ENCODE results near the gene TTLL10. TPM values are rescaled to one million over a fixed set of nuclear protein-coding genes. Genes with fewer than 3 reads are reported as not detected.

TTLL10 gene
- total and polyA plus RNA-seq, 8 donors = 0.13 to 6.4 (median 0.46) TPM; not detected in 5

- intact Hi-C loops (cut with DNase I; ENCODE audit: low total_unique reads) = no loop called here
- H3K4me1 ChIP-seq = peaks cover 10 to 33% (median 22%) of the 10 kb centered on the region in 4 donors
- H3K9me3 ChIP-seq = no peaks in the 10 kb centered on the region
- no peak for TF ChIP-seq POLR2A (IDR thresholded peaks at IDR 0.05)
- TF ChIP-seq EP300 (IDR thresholded peaks at IDR 0.05) = no peak
- TF ChIP-seq CTCF (IDR thresholded peaks at IDR 0.05) = no peak
- TF ChIP-seq POLR2AphosphoS5 (IDR thresholded peaks at IDR 0.05) = no peak
- H3K27me3 ChIP-seq = peaks cover 7 to 57% (median 27%) of the 10 kb centered on the region in 3 donors
- 41 to 98% (median 44%) methylated on average over 6 to 45 of the region's 45 CpGs for WGBS, 5 donors
- H3K36me3 ChIP-seq = peaks cover 0 to 4% (median 2%) of the 10 kb centered on the region in 4 donors
- no peak overlapping the region for H3K27ac ChIP-seq
- DNase-seq = no peak
- H3K4me3 ChIP-seq = peak overlapping the region in 1 of 4 donors; percentile 24
Measured at GRCh38 chr1:1245817-1246576, 72.3 kb downstream of the TTLL10 start.

- Histone ChIP-seq H3K27ac (no peak within 1 kb of the TSS), H3K27me3 (peaks cover 7 to 50% (median 27%) of the 10 kb centered on the region in 3 donors), H3K9me3 (no peaks in the 10 kb centered on the region), H3K4me3 (peak within 1 kb of the TSS in 1 of 4 donors; percentile 24), H3K4me1 (peaks cover 10 to 37% (median 22%) of the 10 kb centered on the region in 4 donors), H3K36me3 (peaks cover 0 to 9% (median 4%) of the 10 kb centered on the region in 4 donors)
- no peak for TF ChIP-seq POLR2AphosphoS5 (IDR thresholded peaks at IDR 0.05)
- 0 to 7% (median 5%) methylated on average over 12 to 74 of the region's 74 CpGs for whole genome bisulfite sequencing, 5 donors
- intact Hi-C loops (cut with DNase I; ENCODE audit: low total_unique reads) = no loop called here
- peak in 1 of 2 donors; percentile 49 for DNase-seq
Measured at GRCh38 chr1:1246577-1247340, 73.1 kb downstream of the TTLL10 start, which contains the start of gene C1QTNF12. Gene C1QTNF12 (minus strand): TSS chr1:1246722. CDS start chr1:1246690, 32 bp downstream.

GRCh38 chr1:1247341-1247913, 73.7 kb downstream of the TTLL10 start:
- H3K4me3 ChIP-seq = no peak overlapping the region
- peaks cover 0 to 13% (median 11%) of the 10 kb centered on the region in 4 donors for H3K36me3 ChIP-seq
- peaks cover 10 to 37% (median 22%) of the 10 kb centered on the region in 4 donors for H3K4me1 ChIP-seq
- H3K9me3 ChIP-seq = no peaks in the 10 kb centered on the region
- no peak for DNase-seq
- H3K27me3 ChIP-seq = peaks cover 7 to 50% (median 27%) of the 10 kb centered on the region in 3 donors
- intact Hi-C loops (cut with DNase I; ENCODE audit: low total_unique reads) = no loop called here
- TF ChIP-seq POLR2AphosphoS5 (IDR thresholded peaks at IDR 0.05) (no peak), POLR2A (IDR thresholded peaks at IDR 0.05) (no peak), CTCF (IDR thresholded peaks at IDR 0.05) (no peak), EP300 (IDR thresholded peaks at IDR 0.05) (no peak)
- no peak overlapping the region for H3K27ac ChIP-seq
- 56 to 65% (median 57%) methylated on average over 14 to 25 of the region's 25 CpGs for WGBS, 5 donors

Small RNA genes lying within 50 kb of the gene (small RNA-seq; reads per million reads assigned to genes)
- 55.6 to 419 (median 218) reads per million in 4 donors for gene MIR200A
- gene MIR200B = 207 to 813 (median 497) reads per million in 4 donors
- 18.3 to 172 (median 85.9) reads per million in 4 donors for gene MIR429

Other genes with a start within 250 kb of the TTLL10 start
- 1 to 10 TPM in 4 of 5 donors, not detected in 1; 3.6 to 9.8 (median 4.7) TPM for gene SAMD11, start 250.0 kb upstream of the TTLL10 start, total RNA-seq
- 10 to 100 TPM in 1 of 3 donors, 1 to 10 TPM in 2; 3.5 to 23.3 (median 4.3) TPM for gene SAMD11, start 250.0 kb upstream of the TTLL10 start, polyA plus RNA-seq
- 10 to 100 TPM; 30.4 to 69.2 (median 40.3) TPM for gene NOC2L, start 214.6 kb upstream of the TTLL10 start, total RNA-seq
- gene NOC2L, start 214.6 kb upstream of the TTLL10 start, polyA plus RNA-seq = 10 to 100 TPM; 33.5 to 57.9 (median 50.1) TPM
- 10 to 100 TPM in 2 of 5 donors, 1 to 10 TPM in 3; 1.7 to 99.9 (median 8.1) TPM for gene KLHL17, start 213.3 kb upstream of the TTLL10 start, total RNA-seq
- 10 to 100 TPM in 1 of 3 donors, 1 to 10 TPM in 2; 6.0 to 19.3 (median 7.2) TPM for gene KLHL17, start 213.3 kb upstream of the TTLL10 start, polyA plus RNA-seq
- gene PLEKHN1, start 207.4 kb upstream of the TTLL10 start, total RNA-seq = 10 to 100 TPM in 1 of 5 donors, under 1 TPM in 3, not detected in 1; 0.29 to 29.2 (median 0.50) TPM
- 10 to 100 TPM in 1 of 3 donors, 1 to 10 TPM in 1, not detected in 1; 2.9 to 13.6 TPM for gene PLEKHN1, start 207.4 kb upstream of the TTLL10 start, polyA plus RNA-seq
- gene PERM1, start 191.8 kb upstream of the TTLL10 start, total RNA-seq = under 1 TPM in 1 of 5 donors, not detected in 4; 0.43 TPM
- gene PERM1, start 191.8 kb upstream of the TTLL10 start, polyA plus RNA-seq = under 1 TPM; 0.37 to 0.88 (median 0.46) TPM
- 100 to 1,000 TPM in 1 of 5 donors, 10 to 100 TPM in 3, not detected in 1; 14.9 to 212 (median 60.8) TPM for gene HES4, start 173.8 kb upstream of the TTLL10 start, total RNA-seq
- gene HES4, start 173.8 kb upstream of the TTLL10 start, polyA plus RNA-seq = 10 to 100 TPM in 2 of 3 donors, 1 to 10 TPM in 1; 4.0 to 29.3 (median 13.4) TPM
- gene ISG15, start 160.4 kb upstream of the TTLL10 start, total RNA-seq = 10 to 100 TPM; 16.3 to 84.6 (median 19.3) TPM
- gene ISG15, start 160.4 kb upstream of the TTLL10 start, polyA plus RNA-seq = 100 to 1,000 TPM in 1 of 3 donors, 10 to 100 TPM in 2; 78.1 to 105 (median 97.1) TPM
- 100 to 1,000 TPM in 2 of 5 donors, 10 to 100 TPM in 3; 38.0 to 459 (median 77.8) TPM for gene AGRN, start 153.8 kb upstream of the TTLL10 start, total RNA-seq
- gene AGRN, start 153.8 kb upstream of the TTLL10 start, polyA plus RNA-seq = 10 to 100 TPM in 2 of 3 donors, 1 to 10 TPM in 1; 3.5 to 33.7 (median 31.9) TPM
- gene RNF223, start 99.6 kb upstream of the TTLL10 start, total RNA-seq = 1 to 10 TPM in 2 of 5 donors, not detected in 3; 1.4 to 5.9 TPM
- gene RNF223, start 99.6 kb upstream of the TTLL10 start, polyA plus RNA-seq = 1 to 10 TPM; 3.2 to 8.1 (median 3.4) TPM
- 10 to 100 TPM; 15.8 to 67.0 (median 33.8) TPM for gene C1orf159, start 57.8 kb upstream of the TTLL10 start, total RNA-seq
- gene C1orf159, start 57.8 kb upstream of the TTLL10 start, polyA plus RNA-seq = 10 to 100 TPM; 10.2 to 17.1 (median 12.8) TPM
- 10 to 100 TPM in 1 of 5 donors, 1 to 10 TPM in 1, not detected in 3; 1.7 to 11.9 TPM for gene TNFRSF18, start 32.7 kb downstream of the TTLL10 start, total RNA-seq
- 1 to 10 TPM in 1 of 3 donors, under 1 TPM in 1, not detected in 1; 0.37 to 3.6 TPM for gene TNFRSF18, start 32.7 kb downstream of the TTLL10 start, polyA plus RNA-seq
- under 1 TPM in 1 of 5 donors, not detected in 4; 0.55 TPM for gene TNFRSF4, start 40.3 kb downstream of the TTLL10 start, total RNA-seq
- 1 to 10 TPM; 1.7 to 4.5 (median 4.2) TPM for gene TNFRSF4, start 40.3 kb downstream of the TTLL10 start, polyA plus RNA-seq
- gene SDF4, start 58.1 kb downstream of the TTLL10 start, total RNA-seq = 100 to 1,000 TPM in 2 of 5 donors, 10 to 100 TPM in 3; 50.3 to 404 (median 65.3) TPM
- gene SDF4, start 58.1 kb downstream of the TTLL10 start, polyA plus RNA-seq = 10 to 100 TPM; 50.4 to 83.6 (median 61.9) TPM
- gene B3GALT6, start 58.4 kb downstream of the TTLL10 start, total RNA-seq = 10 to 100 TPM in 1 of 5 donors, 1 to 10 TPM in 3, not detected in 1; 1.8 to 13.8 (median 8.1) TPM
- 1 to 10 TPM; 3.7 to 9.7 (median 6.7) TPM for gene B3GALT6, start 58.4 kb downstream of the TTLL10 start, polyA plus RNA-seq
- gene C1QTNF12, start 72.8 kb downstream of the TTLL10 start, total RNA-seq = 10 to 100 TPM in 2 of 5 donors, 1 to 10 TPM in 2, not detected in 1; 1.5 to 21.3 (median 6.4) TPM
- 1 to 10 TPM in 2 of 3 donors, not detected in 1; 1.6 to 3.2 TPM for gene C1QTNF12, start 72.8 kb downstream of the TTLL10 start, polyA plus RNA-seq
- gene UBE2J2, start 100.0 kb downstream of the TTLL10 start, total RNA-seq = 100 to 1,000 TPM in 1 of 5 donors, 10 to 100 TPM in 4; 14.0 to 252 (median 48.3) TPM
- gene UBE2J2, start 100.0 kb downstream of the TTLL10 start, polyA plus RNA-seq = 10 to 100 TPM; 40.5 to 49.6 (median 44.8) TPM
- 1 to 10 TPM in 4 of 5 donors, under 1 TPM in 1; 0.43 to 7.6 (median 3.5) TPM for gene SCNN1D, start 106.6 kb downstream of the TTLL10 start, total RNA-seq
- 1 to 10 TPM; 4.7 to 6.1 (median 4.8) TPM for gene SCNN1D, start 106.6 kb downstream of the TTLL10 start, polyA plus RNA-seq
- gene ACAP3, start 134.1 kb downstream of the TTLL10 start, total RNA-seq = 100 to 1,000 TPM in 1 of 5 donors, 10 to 100 TPM in 4; 31.9 to 374 (median 77.0) TPM
- 10 to 100 TPM; 17.9 to 46.1 (median 43.0) TPM for gene ACAP3, start 134.1 kb downstream of the TTLL10 start, polyA plus RNA-seq
- gene PUSL1, start 134.7 kb downstream of the TTLL10 start, total RNA-seq = 10 to 100 TPM in 3 of 5 donors, 1 to 10 TPM in 1, not detected in 1; 5.9 to 64.9 (median 51.4) TPM
- 10 to 100 TPM; 15.2 to 25.5 (median 23.8) TPM for gene PUSL1, start 134.7 kb downstream of the TTLL10 start, polyA plus RNA-seq
- 100 to 1,000 TPM in 4 of 5 donors, 10 to 100 TPM in 1; 59.5 to 520 (median 192) TPM for gene INTS11, start 150.8 kb downstream of the TTLL10 start, total RNA-seq
- 100 to 1,000 TPM; 113 to 151 (median 134) TPM for gene INTS11, start 150.8 kb downstream of the TTLL10 start, polyA plus RNA-seq
- gene CPTP, start 150.9 kb downstream of the TTLL10 start, total RNA-seq = 100 to 1,000 TPM in 1 of 5 donors, 10 to 100 TPM in 2, 1 to 10 TPM in 2; 6.6 to 226 (median 12.3) TPM
- gene CPTP, start 150.9 kb downstream of the TTLL10 start, polyA plus RNA-seq = 10 to 100 TPM; 17.3 to 49.1 (median 28.4) TPM
- 10 to 100 TPM in 1 of 5 donors, under 1 TPM in 2, not detected in 2; 0.37 to 11.7 (median 0.43) TPM for gene TAS1R3, start 157.4 kb downstream of the TTLL10 start, total RNA-seq
- under 1 TPM in 2 of 3 donors, not detected in 1; 0.10 to 0.31 TPM for gene TAS1R3, start 157.4 kb downstream of the TTLL10 start, polyA plus RNA-seq
- gene DVL1, start 175.5 kb downstream of the TTLL10 start, total RNA-seq = 100 to 1,000 TPM in 3 of 5 donors, 10 to 100 TPM in 2; 41.3 to 229 (median 143) TPM
- gene DVL1, start 175.5 kb downstream of the TTLL10 start, polyA plus RNA-seq = 10 to 100 TPM; 47.4 to 80.4 (median 64.0) TPM
- 100 to 1,000 TPM in 2 of 5 donors, 10 to 100 TPM in 3; 28.8 to 203 (median 65.6) TPM for gene MXRA8, start 184.7 kb downstream of the TTLL10 start, total RNA-seq
- gene MXRA8, start 184.7 kb downstream of the TTLL10 start, polyA plus RNA-seq = 10 to 100 TPM; 23.3 to 33.8 (median 23.6) TPM
- 100 to 1,000 TPM in 3 of 5 donors, 10 to 100 TPM in 2; 50.9 to 146 (median 104) TPM for gene AURKAIP1, start 201.3 kb downstream of the TTLL10 start, total RNA-seq
- 100 to 1,000 TPM; 244 to 281 (median 259) TPM for gene AURKAIP1, start 201.3 kb downstream of the TTLL10 start, polyA plus RNA-seq
- gene CCNL2, start 225.5 kb downstream of the TTLL10 start, total RNA-seq = 100 to 1,000 TPM; 265 to 739 (median 422) TPM
- gene CCNL2, start 225.5 kb downstream of the TTLL10 start, polyA plus RNA-seq = 100 to 1,000 TPM in 1 of 3 donors, 10 to 100 TPM in 2; 33.4 to 166 (median 34.7) TPM
- 100 to 1,000 TPM in 2 of 5 donors, 10 to 100 TPM in 3; 53.9 to 116 (median 82.9) TPM for gene MRPL20, start 233.4 kb downstream of the TTLL10 start, total RNA-seq
- gene MRPL20, start 233.4 kb downstream of the TTLL10 start, polyA plus RNA-seq = 100 to 1,000 TPM; 136 to 187 (median 150) TPM
- 10 to 100 TPM in 1 of 5 donors, 1 to 10 TPM in 2, under 1 TPM in 1, not detected in 1; 0.89 to 13.6 (median 4.7) TPM for gene ANKRD65, start 247.4 kb downstream of the TTLL10 start, total RNA-seq
- 10 to 100 TPM in 2 of 3 donors, 1 to 10 TPM in 1; 8.7 to 13.5 (median 13.3) TPM for gene ANKRD65, start 247.4 kb downstream of the TTLL10 start, polyA plus RNA-seq

All from stomach (tissue), 9 donors.